HEK293T (cell line): ENCODE results near the gene WBP11.
"Not testable (repeated sequence)": the region's sequence is repeated elsewhere in the genome, so short reads cannot be mapped to it uniquely, and the experiment has no call there.

Source experiments
- CTCF ChIA-PET: fragments of 350-600 bp; formaldehyde crosslinking; extraction: SDS; loops from one replicate; lab custom pipeline; 2021; ENCODE audit warnings: antibody characterized with exemption, inconsistent platforms; lab: Yijun Ruan, JAX
- POLR2A ChIA-PET: fragments of 350-600 bp; formaldehyde crosslinking; extraction: SDS; loops from one replicate; lab custom pipeline; 2020; ENCODE audit warnings: antibody characterized with exemption, inconsistent platforms; lab: Yijun Ruan, JAX
- DNase-seq: peaks from one replicate; pipeline ENCODE4 v3.0.0; 2012; ENCODE audit warnings: mixed read lengths; ENCODE audit errors: extremely low spot score
- ARNT ChIP-seq: fragments of 450-650 bp; IDR thresholded peaks from 2 replicates; pipeline ENCODE4 v1.6.1; 2017; ENCODE audit warnings: mild to moderate bottlenecking
- BHLHE40 ChIP-seq: fragments of 450-650 bp; IDR thresholded peaks from 2 replicates; pipeline ENCODE4 v1.6.1; 2016; ENCODE audit warnings: mild to moderate bottlenecking, moderate library complexity, borderline replicate concordance
- CTBP1 ChIP-seq: fragments of 450-650 bp; IDR thresholded peaks from 2 replicates; pipeline ENCODE4 v1.6.1; 2016; ENCODE audit warnings: borderline replicate concordance
- ELF4 ChIP-seq: fragments of 450-650 bp; IDR thresholded peaks from 2 replicates; pipeline ENCODE4 v1.6.1; 2017; ENCODE audit warnings: antibody characterized with exemption
- FOXA1 ChIP-seq: fragments of 450-650 bp; IDR thresholded peaks from 2 replicates; pipeline ENCODE4 v1.6.1; 2016; ENCODE audit warnings: mild to moderate bottlenecking
- FOXK2 ChIP-seq: fragments of 450-650 bp; IDR thresholded peaks from 2 replicates; pipeline ENCODE4 v1.6.1; 2016; ENCODE audit warnings: mild to moderate bottlenecking
- FOXM1 ChIP-seq: fragments of 450-650 bp; IDR thresholded peaks from 2 replicates; pipeline ENCODE4 v1.6.1; 2017; ENCODE audit warnings: mild to moderate bottlenecking, borderline replicate concordance
- HDGF ChIP-seq: fragments of 450-650 bp; IDR thresholded peaks from 2 replicates; pipeline ENCODE4 v1.6.1; 2017; ENCODE audit warnings: antibody characterized with exemption, borderline replicate concordance
- L3MBTL2 ChIP-seq: fragments of 450-650 bp; conservative IDR thresholded peaks from 2 replicates; pipeline ENCODE4 v1.6.1; 2016; ENCODE audit warnings: mild to moderate bottlenecking
- LEF1 ChIP-seq: fragments of 450-650 bp; IDR thresholded peaks from 2 replicates; pipeline ENCODE4 v1.6.1; 2017; ENCODE audit warnings: mild to moderate bottlenecking, borderline replicate concordance
- NFRKB ChIP-seq: fragments of 450-650 bp; IDR thresholded peaks from 2 replicates; pipeline ENCODE4 v1.6.1; 2016; ENCODE audit warnings: mild to moderate bottlenecking, moderate library complexity
- SP1 ChIP-seq: fragments of 450-650 bp; IDR thresholded peaks from 2 replicates; pipeline ENCODE4 v1.6.1; 2017
- SUZ12 ChIP-seq: fragments of 450-650 bp; IDR thresholded peaks from 2 replicates; pipeline ENCODE4 v1.6.1; 2016; ENCODE audit warnings: mild to moderate bottlenecking
- TARDBP ChIP-seq: fragments of 450-650 bp; IDR thresholded peaks from 2 replicates; pipeline ENCODE4 v1.6.1; 2016
- ZNF384 ChIP-seq: fragments of 450-650 bp; IDR thresholded peaks from 2 replicates; pipeline ENCODE4 v1.6.1; 2016
- TF ChIP-seq, protein P1 (sequence below): fragments of 450-650 bp; IDR thresholded peaks from 2 replicates; pipeline ENCODE4 v1.6.1; 2016

WBP11 gene

DNA sequence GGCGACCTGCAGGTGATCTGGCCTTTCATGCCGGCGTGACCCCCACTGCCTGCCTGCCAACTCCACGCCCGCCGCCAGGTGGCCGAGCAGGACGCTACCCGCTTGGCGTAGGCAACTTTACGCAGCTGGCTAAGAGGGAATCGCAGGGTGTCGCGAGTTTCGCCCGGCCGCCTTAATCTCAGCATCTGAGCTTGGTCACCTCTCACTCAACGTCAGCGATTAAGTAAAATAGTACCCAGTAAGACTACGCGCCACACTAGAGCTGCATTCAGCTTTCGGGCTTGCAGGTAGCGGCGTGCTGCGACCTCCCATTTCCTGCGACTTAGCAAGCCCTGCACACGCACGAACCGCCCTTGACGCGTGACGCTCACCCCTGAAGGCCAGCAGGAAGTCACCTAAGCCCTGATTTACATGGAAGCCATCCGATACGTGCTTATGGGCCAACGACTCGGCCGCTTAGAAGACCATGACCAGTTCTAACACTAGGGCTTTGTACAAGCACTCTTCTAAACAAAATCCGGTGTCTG lies 33.2 kb downstream of the WBP11 start:
- ChIA-PET POLR2A (interaction anchor here (1.1 to 3.9 kb wide), 14 partner anchors 11 to 1141 kb away, joined by 3 to 69 read pairs (median 8); partner anchors contain the start of genes C12orf60, DERA and WBP11), CTCF (interaction anchor here (0.6 to 2.6 kb wide), 4 partner anchors 14 to 287 kb away, joined by 3 to 9 read pairs (median 4); no protein-coding TSS in a partner anchor)
- peak; percentile 72 for DNase-seq
- TF ChIP-seq CTBP1 (no peak), NFRKB (no peak), TARDBP (no peak), L3MBTL2 (0 out of 2 replicates have a peak, but pooled peaks have one; percentile 6), FOXM1 (no peak), ZNF384 (no peak), ARNT (0 out of 2 replicates have a peak, but pooled peaks have one; percentile 6), HDGF (no peak), FOXA1 (no peak), SP1 (no peak), BHLHE40 (no peak), LEF1 (no peak), ELF4 (no peak), SUZ12 (no peak), FOXK2 (no peak)
- TF ChIP-seq, protein P1, sequence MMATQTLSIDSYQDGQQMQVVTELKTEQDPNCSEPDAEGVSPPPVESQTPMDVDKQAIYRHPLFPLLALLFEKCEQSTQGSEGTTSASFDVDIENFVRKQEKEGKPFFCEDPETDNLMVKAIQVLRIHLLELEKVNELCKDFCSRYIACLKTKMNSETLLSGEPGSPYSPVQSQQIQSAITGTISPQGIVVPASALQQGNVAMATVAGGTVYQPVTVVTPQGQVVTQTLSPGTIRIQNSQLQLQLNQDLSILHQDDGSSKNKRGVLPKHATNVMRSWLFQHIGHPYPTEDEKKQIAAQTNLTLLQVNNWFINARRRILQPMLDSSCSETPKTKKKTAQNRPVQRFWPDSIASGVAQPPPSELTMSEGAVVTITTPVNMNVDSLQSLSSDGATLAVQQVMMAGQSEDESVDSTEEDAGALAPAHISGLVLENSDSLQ: peak; percentile 32

DNA sequence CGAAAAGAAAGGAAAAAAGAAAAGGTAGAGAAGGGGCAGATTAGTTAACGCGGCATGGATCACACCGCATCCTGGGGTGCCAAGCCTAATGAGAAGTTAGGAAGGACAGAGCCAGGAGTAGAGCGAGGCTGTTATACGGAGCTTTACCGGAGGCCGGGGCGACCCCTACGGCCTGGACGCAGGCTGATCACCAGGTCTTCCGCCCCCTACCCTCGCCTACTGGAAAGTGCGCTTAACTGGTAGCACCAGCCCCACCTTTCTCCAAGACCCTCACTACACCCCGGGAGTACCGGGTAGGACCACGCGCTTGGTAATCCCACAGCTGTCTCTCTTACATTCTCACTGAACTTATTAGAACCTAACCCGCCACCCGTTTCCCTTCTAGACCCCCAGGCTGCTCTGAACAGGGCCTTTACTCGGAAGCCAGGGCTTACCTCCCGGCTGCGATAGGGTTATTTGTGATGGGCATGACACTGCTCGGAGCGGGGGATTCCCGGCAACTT lies 33.8 kb downstream of the WBP11 start:
- POLR2A ChIA-PET: interaction anchor here (0.8 to 3.9 kb wide), 12 partner anchors 10 to 216 kb away, joined by 3 to 69 read pairs (median 10); partner anchors contain the start of genes C12orf60 and WBP11
- CTCF ChIA-PET: interaction anchor here (1.2 to 2.6 kb wide), 3 partner anchors 13 to 35 kb away, joined by 3 to 9 read pairs (median 5); no protein-coding TSS in a partner anchor
- peak; percentile 30 for DNase-seq
- TF ChIP-seq LEF1 (no peak), FOXK2 (no peak), L3MBTL2 (no peak), FOXM1 (no peak), BHLHE40 (no peak), HDGF (no peak)

DNA sequence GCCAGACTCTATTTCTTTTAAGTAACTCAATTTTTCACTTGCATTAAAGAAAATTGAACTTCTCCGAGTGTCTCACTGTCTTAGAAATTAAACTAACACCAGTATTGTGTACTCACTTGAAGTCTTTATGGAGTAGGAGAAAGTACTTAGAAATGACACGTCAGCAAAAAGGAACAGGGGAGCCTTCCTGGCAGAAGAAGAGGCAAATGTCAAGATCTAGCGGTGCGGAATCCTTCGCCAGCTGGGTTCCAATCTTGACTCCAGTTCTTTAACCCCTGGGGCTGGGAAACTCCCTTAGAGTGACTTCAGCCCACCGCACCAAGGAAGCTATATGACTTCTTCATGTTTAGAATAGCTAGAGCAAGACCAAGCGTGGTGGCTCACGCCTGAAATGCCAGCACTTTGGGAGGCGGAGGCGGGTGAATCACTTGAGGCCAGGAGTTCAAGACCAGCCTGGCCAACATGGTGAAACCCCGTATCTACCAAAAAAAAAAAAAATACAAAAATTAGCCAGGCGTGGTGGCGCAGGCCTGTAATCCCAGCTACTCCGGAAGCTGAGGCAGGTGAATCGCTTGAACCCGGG lies 34.4 kb downstream of the WBP11 start:
- ChIA-PET POLR2A (interaction anchor here (0.8 to 3.9 kb wide), 9 partner anchors 10 to 217 kb away, joined by 3 to 69 read pairs (median 4); partner anchors contain the start of genes C12orf60 and WBP11), CTCF (interaction anchor here (0.6 to 2.6 kb wide), 4 partner anchors 13 to 36 kb away, joined by 3 to 9 read pairs (median 4); no protein-coding TSS in a partner anchor)
- no peak for DNase-seq
- TF ChIP-seq FOXA1: no peak
- TF ChIP-seq, protein P1: no peak
- TF ChIP-seq SP1: no peak
- TF ChIP-seq ARNT: no peak
- TF ChIP-seq FOXK2: no peak
- TF ChIP-seq TARDBP: no peak
- no peak for TF ChIP-seq HDGF
- TF ChIP-seq ELF4: no peak
- no peak for TF ChIP-seq CTBP1
- no peak for TF ChIP-seq SUZ12
- TF ChIP-seq BHLHE40: no peak
- TF ChIP-seq ZNF384: no peak
- no peak for TF ChIP-seq FOXM1
- no peak for TF ChIP-seq L3MBTL2
- TF ChIP-seq LEF1: no peak
- TF ChIP-seq NFRKB: no peak

DNA sequence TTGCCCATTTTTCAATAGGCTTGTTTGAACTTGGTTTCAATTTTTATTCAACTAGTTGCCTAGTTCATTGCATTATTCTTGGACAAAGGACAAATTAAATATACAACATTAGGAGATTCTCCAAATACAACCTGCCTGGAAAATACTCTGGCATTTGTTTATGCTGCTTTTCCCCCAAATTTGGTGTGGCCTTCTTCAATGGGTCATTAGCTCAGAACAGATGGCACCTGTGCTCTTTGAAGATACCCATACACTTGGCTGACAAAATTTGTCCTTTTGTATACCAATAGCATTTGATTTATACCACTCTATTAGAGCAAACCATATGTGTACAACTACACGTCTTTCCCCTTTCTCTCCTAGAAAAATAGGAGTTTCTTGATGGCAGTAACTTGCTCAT lies 35.7 kb downstream of the WBP11 start:
- CTCF ChIA-PET: no interaction called here
- no peak for DNase-seq
- POLR2A ChIA-PET: no interaction called here
- TF ChIP-seq SP1 (no peak), ZNF384 (no peak), FOXK2 (no peak)

DNA sequence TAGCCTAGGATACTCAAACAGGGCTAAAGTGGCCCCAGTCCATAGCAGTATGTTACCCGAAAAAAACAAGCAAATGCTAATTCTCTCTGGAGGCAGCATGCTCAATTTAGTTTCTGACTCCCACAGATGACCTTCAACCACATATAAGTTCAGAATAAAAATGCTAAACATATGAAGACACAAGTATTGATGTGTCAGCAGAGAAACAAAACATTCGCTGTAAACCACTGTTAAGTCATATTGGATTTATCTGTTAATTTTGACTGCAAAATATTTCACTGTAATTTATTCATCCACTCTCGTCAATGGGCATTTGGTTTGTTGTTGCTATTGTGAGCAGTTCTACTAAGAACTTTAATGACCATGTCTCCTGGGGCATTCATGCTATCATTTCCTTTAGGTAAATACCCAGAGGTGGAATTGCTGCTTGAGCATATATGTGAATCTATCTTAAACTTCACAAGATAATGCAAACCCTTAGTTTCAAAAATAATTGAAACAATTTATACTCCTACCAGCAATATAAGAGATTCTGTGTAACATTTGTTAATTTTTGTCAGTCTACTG lies 36.5 kb downstream of the WBP11 start:
- no peak for TF ChIP-seq SUZ12
- TF ChIP-seq ZNF384: 0 out of 2 replicates have a peak, but pooled peaks have one; percentile 25
- no peak for TF ChIP-seq ARNT
- TF ChIP-seq SP1: no peak
- TF ChIP-seq FOXK2: no peak
- no peak for TF ChIP-seq NFRKB
- TF ChIP-seq L3MBTL2: no peak
- TF ChIP-seq ELF4: no peak
- ChIA-PET CTCF (no interaction called here), POLR2A (no interaction called here)
- DNase-seq: no peak

DNA sequence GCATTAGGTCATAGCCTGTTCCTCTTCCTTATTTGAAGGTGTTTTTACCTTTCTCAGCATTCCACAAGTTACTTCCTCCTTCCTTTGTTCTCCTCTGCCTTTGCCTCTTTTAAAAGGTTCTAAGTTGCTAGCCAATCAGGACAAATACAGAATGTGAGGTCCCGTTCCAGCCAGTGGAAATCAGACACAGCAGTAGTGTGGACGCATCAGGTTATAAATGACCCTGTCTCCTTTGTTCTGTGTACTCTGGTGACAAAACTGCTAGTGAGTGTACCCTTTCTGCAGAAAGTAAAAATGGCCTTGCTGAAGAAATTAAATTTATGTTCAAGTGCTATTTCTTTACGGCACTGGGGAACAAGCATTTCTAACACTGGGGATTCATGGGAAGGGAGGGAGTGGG lies 37.3 kb downstream of the WBP11 start:
- CTCF ChIA-PET, POLR2A ChIA-PET: not testable (repeated sequence)

More for the DNA sequence above, 37.3 kb downstream of the WBP11 start:
- DNase-seq: not testable (repeated sequence)
